GM18867 (cell line): Measurements from ENCODE around the gene CGREF1.
"Not testable (repeated sequence)": the region's sequence is repeated elsewhere in the genome, so short reads cannot be mapped to it uniquely, and the experiment has no call there.

ENCODE experiments used
- ATAC-seq: cut with Tn5 transposase; IDR thresholded peaks from one replicate; pipeline ENCODE4 v1.9.1; 2021; ENCODE audit warnings: mild to moderate bottlenecking, moderate library complexity; ENCODE audit not compliant: unreplicated experiment

The CGREF1 gene

DNA sequence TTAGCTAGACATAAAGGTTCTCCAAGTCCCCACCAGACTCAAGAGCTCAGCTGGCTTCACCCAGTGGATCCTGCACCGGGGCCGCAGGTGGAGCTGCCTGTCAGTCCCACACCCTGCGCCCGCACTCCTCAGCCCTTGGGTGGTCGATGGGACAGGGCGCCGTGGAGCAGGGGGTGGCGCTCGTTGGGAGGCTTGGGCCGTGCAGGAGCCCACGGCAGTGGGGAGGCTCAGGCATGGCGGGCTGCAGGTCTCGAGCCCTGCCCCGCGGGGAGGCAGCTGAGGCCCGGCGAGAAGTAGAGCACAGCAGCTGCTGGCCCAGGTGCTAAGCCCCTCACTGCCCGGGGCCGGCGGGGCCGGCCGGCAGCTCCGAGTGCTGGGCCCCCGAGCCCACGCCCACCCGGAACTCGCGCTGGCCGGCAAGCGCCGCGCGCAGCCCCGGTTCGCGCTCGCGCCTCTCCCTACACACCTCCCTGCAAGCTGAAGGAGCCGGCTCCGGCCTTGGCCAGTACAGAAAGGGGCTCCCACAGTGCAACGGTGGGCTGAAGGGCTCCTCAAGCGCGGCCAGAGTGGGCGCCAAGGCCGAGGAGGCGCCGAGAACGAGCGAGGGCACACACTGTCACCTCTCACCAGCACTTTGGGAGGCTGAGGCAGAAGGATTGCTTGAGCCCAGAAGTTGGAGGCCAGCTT is 7.4 kb downstream of the CGREF1 start:
- ATAC-seq, result not testable (repeated sequence)

DNA sequence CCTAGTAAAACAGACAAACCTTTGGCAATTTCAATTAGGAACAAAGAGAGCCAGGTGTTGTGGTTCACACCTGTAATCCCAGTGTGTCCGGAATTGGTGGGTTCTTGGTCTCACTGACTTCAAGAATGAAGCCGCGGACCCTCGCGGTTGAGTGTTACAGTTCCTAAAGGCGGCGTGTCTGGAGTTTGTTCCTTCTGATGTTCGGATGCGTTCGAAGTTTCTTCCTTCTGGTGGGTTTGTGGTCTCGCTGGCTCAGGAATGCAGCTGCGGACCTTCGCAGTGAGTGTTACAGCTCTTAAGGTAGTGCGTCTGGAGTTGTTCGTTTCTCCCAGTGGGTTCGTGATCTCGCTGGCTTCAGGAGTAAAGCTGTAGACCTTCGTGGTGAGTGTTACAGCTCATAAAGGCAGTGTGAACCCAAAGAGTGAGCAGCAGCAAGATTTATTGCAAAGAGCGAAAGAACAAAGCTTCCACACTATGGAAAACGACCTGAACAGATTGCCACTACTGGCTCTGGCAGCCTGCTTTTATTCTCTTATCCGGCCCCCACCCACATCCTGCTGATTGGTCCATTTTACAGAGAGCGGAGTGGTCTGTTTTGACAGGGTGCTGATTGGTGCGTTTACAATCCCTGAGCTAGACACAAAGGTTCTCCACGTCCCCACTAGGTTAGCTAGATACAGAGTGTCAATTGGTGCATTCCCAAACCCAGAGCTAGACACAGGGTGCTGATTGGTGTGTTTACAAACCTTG is 8.2 kb downstream of the CGREF1 start:
- ATAC-seq, result not testable (repeated sequence)

DNA sequence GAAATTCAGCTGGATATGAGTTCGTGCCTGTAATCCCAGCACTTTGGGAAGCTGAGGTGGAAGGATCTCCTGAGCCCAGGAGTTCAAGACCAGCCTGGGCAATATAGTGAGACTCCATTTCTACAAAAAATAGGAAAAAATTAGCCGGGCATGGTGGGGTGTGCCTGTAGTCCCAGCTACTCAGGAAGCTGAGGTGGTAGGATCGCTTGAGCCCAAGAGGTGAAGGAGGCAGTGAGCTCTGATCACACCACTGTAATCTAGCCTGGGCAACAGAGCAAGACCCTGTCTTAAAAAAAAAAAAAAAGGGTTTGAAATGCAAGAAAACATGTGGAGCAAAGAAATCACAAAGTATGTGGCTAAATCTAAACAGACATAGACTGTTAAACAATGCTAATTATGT is 9.8 kb downstream of the CGREF1 start:
- no peak for ATAC-seq

DNA sequence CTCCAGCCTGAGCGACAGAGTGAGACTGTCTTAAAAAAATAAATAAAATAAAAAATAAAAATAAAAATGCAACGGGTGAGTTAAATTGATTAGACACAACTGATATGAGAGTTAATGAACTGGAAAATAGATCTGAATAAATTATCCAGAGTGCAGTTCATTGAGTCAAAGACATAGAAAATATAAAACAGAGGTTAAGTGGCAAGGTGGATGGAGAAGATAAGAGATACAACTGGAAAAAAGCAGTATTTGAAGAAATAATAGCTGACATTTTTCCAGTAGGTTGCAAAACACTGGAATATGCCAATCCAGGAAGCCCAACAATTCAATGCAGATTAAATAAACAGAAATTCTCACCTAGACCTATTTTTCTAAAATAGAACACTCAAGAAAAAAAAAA is 10.7 kb downstream of the CGREF1 start:
- no peak for ATAC-seq

DNA sequence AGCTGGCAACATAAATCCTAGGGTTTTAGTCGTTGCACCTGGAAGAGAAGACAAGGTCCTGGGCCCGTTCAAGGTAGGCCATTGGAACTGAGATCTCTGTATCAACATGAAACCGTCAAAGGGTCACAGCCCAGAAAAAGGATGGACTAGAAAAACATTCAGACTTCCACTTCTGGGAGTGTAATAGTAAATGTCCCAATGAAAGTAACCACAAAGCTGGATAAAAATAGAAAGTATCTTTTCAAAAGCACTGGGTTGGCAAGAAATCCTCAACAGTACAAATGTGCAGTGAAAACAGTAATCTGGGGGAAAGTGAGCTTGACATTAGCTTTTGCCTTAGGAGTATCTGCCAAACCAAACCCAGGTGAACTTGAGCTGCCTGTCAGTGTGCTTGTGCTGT is 12.9 kb downstream of the CGREF1 start:
- no peak for ATAC-seq

DNA sequence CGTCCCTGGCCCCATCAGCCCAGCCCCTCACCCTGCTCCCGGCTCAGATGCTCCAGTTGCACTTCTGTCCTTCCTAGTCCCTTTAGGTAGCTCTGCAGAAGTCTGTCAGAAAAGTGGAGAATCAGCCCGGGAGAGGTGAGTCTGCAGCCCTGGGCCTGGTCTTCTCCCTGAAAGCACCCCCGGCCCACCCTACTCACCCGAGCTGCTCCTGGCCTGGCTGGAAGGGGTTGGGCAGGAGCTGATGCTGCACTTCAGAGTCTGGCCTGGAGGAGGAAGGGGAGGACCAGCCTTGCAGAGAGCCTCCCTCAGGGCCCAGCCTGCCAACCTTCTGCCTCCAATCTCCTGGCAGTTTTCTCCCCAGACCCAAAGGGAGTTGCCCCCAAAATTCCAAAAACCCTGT is 16.6 kb downstream of the CGREF1 start:
- ATAC-seq, result no peak

DNA sequence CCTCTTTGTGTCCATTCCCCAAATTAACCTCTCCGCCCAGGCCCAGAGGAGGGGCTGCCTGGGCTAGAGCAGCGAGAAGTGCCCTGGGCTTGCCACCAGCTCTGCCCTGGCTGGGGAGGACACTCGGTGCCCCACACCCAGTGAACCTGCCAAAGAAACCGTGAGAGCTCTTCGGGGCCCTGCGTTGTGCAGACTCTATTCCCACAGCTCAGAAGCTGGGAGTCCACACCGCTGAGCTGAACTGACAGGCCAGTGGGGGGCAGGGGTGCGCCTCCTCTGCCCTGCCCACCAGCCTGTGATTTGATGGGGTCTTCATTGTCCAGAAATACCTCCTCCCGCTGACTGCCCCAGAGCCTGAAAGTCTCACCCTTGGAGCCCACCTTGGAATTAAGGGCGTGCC is 18.9 kb downstream of the CGREF1 start:
- ATAC-seq, result no peak

DNA sequence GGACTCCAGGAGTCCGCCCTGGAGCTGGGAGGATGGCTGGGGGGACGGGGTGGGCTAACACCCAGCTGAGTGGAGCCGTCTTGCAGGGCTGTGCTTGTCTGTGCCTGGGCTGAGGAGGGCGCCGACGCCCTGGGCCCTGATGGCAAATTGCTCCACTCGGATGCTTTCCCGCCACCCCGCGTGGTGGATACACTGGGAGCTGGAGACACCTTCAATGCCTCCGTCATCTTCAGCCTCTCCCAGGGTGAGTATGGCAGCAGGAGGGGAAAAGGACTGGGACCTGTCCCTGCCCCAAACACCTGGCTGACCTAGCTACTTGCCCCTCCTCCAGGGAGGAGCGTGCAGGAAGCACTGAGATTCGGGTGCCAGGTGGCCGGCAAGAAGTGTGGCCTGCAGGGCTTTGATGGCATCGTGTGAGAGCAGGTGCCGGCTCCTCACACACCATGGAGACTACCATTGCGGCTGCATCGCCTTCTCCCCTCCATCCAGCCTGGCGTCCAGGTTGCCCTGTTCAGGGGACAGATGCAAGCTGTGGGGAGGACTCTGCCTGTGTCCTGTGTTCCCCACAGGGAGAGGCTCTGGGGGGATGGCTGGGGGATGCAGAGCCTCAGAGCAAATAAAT is 19.5 kb downstream of the CGREF1 start:
- no peak for ATAC-seq

DNA sequence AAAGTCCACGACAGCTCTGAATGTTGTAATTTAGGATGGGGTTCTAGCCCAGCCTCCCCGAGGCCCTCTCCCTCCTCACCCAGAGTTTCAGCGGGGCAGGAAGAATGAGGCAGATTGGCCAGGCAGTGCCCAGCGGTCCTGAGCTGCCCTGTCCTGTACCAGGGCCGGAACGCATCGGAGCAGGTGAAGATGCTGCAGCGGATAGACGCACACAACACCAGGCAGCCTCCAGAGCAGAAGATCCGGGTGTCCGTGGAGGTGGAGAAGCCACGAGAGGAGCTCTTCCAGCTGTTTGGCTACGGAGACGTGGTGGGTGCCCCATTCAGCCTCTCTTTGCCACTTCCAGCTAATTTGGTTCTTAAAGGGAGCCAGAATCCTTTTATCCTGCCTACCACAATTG is 21.6 kb downstream of the CGREF1 start:
- ATAC-seq, result no peak

DNA sequence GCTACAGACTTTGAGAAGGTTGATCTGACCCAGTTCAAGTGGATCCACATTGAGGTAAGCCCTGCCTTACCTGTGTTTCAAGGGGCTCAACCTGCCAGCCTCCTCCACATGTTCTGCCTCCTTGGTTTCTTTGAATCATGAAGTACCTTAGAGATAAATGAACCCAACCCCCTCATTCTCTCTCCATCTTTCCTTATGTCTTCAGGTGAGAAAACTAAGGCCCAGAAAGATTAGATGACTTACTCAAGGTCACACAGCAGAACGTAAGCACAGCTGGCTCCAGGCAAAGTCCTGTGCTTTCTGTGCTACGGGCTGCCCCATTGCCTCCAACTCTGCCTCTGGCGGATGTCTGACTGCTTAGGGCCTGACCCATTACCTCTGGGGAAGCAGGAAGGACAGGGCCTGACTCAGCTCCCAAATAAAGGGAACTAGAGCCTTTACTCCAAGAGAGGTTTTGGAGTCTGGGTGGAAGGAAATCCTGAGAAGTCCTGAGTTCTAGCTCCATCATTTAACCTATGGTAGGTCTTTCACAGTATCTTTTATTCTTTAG is 22.1 kb downstream of the CGREF1 start:
- ATAC-seq, result no peak

DNA sequence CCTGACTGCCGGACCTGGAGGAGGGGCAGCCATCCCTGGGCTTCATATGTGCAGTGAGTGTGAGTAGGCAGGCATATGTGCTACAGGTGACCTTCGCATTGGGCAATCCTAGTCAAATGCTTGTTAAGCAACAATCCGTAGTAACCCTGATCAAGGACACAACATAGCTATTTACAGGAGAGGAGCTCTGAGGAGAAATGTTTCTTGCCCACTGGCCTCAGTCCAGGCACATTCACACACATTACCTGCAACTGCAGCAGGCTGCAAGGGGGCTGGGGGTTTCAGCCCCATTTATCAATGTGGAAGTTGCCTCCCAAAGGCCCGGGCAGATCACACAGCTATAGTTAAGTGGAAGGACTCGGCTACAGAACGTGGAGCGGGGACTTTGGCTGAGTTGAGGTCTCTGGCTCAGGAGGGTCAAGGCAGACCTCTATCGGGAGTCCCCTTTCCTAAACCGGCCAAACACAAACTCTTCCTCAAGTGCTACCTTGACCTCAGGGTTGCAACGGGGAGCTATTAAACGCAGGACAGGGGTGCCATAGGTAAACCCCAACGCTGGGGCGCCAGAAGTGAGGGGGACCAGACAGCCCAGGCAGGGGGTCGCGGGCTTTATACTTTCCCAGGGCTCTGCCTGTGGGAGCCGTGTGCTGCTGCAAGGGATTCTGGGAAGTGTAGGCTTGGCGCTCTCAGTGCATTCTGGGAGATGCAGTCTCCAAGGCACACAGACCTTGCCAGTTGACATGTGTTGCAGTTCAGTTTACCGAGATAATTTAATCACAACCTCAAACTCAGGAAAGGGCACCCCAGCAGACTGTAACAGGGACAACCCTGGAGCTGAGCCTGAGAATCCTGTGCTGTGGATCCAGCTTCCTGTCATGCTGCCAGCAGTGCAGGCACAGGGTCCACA is 22.9 kb downstream of the CGREF1 start:
- ATAC-seq, result no peak

DNA sequence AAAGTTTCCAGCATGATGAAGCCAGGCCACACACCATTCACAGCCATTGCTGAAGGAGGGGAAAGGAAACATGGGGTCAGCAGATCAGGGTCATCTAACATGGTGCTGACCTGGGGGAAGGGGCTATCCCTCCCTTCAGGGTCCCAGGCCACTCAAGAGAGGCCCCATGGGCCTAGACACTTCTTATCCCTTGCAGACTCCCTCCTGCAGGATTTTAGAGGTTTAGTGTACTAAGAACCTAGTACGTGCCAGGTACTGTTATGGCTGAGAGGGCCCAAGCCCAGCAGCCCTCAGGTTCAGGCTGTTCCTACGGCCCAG is 23.5 kb downstream of the CGREF1 start:
- no peak for ATAC-seq

DNA sequence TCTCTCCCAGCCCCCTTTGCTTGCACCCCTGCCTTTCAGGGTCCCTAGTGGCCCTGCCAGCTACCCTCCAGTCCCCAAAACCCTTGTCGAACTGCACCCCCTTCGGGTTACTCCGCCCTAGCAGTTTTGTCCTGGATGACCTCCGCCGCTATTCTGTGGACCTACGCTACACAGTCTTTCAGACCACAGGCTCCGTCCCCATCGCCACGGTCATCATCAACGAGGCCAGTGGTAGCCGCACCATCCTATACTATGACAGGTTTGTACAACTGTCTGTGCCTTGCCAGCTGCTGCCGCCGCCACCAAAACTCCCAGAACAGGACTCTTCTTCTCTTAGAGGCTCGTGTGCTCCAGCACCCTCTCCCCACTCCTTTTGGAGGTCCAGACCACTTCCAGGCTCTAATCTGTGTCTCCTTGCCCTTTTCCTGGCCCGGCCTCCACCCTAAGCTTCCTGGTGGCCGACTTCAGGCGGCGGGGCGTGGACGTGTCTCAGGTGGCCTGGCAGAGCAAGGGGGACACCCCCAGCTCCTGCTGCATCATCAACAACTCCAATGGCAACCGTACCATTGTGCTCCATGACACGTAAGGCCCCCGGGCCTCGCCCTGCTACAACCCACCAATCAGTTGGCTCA is 24.5 kb downstream of the CGREF1 start:
- no peak for ATAC-seq

DNA sequence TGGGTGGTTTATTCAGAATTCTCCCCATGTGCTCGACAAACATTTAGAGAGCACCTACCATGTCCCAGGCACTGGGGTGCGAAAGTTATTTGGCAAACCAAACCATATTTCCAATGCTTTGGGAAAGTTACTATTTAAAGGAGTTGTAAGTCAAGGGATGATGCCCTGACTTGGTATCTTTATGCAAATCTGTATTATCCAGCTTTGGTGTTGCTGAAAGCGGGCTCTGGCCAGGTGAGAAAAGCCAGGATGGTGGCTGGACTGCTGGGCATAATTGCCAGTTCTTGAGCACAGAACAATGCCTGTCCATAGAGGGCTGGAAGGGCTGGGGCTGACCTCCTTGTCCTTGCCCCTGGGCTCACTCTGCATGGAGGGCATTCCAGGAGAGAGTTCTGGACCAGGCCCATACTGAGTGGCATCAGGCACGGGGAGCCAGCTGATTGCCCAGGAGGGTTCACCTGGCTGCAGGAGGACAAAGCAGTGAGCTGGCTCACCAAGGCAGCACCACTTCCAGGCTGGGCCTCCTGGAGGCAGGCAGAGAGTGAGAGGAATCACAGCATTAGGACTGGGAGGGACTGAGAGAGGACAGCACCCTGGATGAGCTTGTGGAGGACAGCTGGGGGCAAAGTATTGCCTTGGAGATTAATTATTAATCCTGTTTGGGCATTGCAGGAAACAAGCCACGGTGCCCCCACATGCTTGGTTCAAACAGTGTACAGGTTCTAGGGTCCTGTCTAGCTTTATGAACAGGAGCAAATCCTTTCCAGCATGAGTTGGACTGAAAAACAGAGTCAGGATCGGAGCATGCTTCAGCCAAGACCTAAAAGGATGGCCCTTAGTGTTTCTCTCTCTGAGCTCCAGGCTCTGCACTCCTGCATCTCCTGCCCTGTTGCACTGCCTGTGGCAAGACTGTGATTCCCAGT is 25.2 kb downstream of the CGREF1 start:
- ATAC-seq, result no peak

DNA sequence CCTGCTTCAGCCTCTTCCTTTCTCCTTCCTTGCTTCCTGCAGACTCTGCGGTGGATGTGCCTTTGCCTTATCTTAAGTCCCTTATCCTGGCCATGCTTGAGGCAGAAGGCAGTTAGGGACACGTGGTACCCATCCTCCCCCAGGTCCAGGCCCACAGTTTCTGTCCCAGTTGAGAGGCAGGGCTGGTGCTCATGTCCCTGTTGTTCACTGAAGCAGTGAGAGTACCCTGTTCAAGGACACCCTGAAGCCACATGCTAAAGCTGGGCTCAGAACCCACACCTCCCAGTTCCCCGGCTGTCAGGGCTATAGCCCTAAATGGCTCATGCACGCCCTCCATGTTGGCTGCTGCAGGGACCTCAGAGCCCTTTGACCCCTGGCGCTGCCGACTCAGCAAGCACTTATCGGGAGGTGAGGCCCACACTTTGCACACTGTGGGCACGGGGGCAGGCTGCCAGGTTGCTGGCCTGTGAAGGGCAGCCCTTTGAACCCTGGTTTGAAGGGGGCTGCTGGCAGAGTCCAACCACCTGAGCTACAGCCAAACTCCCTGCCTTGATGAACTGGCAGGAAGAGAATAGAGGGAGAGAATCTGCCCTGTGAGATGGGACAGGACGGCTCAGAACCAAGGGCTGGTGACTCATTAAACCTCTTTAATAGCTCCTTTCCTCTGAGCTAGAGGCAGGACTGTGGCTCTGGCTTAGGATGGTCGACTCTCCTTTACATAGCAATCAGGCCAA is 26.1 kb downstream of the CGREF1 start:
- no peak for ATAC-seq

DNA sequence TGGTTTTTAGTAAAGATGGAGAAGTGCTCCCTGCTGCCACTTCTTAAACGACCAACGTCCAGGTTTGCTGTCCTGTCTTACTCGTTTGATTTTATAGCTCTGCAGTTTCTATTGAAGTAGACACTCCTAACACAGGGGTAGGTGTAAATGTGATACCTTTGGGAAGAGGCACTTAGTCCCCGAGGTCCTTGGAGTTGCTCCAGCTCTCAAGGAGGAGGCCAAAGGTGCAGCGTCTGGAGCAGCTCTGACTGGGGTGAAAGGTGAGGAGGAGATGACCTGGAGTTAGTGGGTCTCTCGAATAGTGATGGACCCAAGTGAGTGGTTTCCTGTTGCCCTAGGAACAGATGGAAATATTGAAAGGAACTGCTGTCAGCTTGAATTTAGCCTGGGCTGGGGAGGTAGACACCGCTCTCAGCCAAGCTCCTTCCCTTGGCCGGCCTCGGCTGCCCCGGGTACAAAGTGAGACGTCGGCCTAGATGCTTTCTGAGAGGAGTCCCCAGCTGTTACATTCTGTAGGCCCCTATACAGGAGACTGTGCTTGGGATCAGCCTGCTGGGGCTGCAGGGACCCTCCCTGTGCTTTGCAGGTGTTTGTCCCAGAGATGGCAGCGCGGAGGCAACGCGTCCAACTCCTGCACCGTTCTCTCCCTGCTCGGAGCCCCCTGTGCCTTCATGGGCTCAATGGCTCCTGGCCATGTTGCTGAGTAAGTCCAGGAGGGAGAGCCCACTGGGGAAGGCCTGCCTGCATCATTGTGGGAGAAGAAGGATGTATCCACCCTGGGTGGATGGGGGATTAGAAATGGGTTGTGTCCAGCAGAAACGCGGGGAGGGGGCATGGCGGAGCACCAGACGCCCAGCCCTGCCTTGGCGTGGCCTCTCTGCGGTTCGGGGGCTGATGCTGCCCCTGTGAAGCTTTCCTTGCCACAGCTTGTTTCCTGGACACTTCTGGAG is 26.9 kb downstream of the CGREF1 start:
- no peak for ATAC-seq

DNA sequence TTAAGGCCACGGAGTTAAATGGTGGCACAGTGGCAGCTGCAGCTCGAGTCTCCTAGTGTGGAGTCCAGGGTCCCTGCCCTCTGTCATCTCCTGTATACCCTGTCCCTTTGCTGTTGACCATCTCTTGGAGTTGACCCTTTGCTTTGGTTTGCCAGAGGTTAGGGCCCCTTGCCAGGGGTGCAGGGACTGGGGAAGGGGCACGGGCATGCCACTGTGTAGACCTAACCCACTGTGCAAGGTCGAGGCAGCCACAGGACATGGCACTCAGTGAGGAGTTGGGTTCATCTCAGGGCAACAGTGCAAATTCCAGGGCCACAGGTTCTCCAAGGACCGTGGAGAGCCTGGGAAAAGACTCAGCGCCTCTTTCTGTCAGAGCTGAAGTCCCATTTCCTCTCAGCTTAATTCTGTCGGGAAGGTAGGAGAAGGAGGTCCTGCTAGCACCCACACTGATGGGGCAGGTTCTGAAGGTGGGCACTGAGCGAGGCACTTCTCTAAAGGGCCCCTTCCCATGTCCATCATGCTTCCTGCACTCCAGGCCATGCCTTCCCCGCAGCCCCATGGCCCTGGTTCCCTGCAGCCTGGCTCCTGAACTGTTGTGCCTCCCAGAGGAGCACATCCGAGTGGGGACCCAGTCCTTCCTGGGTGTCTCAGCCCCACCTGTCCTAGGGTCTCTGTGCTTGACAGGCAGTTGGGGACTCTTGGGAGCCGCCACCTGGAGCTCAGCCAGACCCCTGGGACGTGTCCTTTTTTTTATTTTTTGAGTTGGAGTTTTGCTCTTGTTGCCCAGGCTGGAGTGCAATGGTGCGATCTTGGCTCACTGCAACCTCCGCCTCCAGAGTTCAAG is 29.6 kb downstream of the CGREF1 start:
- no peak for ATAC-seq
